Epithelial cell of prostate (primary cell): ENCODE data around the gene TOX2.
"Not testable (repeated sequence)": the region's sequence is repeated elsewhere in the genome, so short reads cannot be mapped to it uniquely, and the experiment has no call there.

Source experiments
- DNase-seq: peaks from one replicate; pipeline ENCODE4 v3.0.0-alpha.2; 2011; ENCODE audit warnings: low read depth, low spot score
- H3K27ac ChIP-seq: fragments of 450-650 bp; 2 replicates; pipeline ENCODE4 v1.5.1; 2017; ENCODE audit warnings: mild to moderate bottlenecking

The TOX2 gene

GRCh38 chr20:44044712-44045111 is 130.1 kb downstream of the TOX2 start:
- H3K27ac ChIP-seq, DNase-seq: not testable (repeated sequence)

GRCh38 chr20:44050327-44050726 is 135.7 kb downstream of the TOX2 start:
- no peak overlapping the region for H3K27ac ChIP-seq
- no peak for DNase-seq

- no peak overlapping the region for H3K27ac ChIP-seq
- no peak for DNase-seq
Observed at GRCh38 chr20:44050925-44051660, 136.4 kb downstream of the TOX2 start.

- no peak for DNase-seq
- no peak overlapping the region for H3K27ac ChIP-seq
Observed at GRCh38 chr20:44051661-44052000, 137.0 kb downstream of the TOX2 start.

GRCh38 chr20:44052166-44052565 is 137.5 kb downstream of the TOX2 start:
- no peak for DNase-seq
- H3K27ac ChIP-seq: no peak overlapping the region

GRCh38 chr20:44053046-44053445 is 138.4 kb downstream of the TOX2 start:
- H3K27ac ChIP-seq: no peak overlapping the region
- no peak for DNase-seq

- no peak for DNase-seq
- H3K27ac ChIP-seq: no peak overlapping the region
Observed at GRCh38 chr20:44054118-44054517, 139.5 kb downstream of the TOX2 start.

GRCh38 chr20:44054849-44055248 is 140.2 kb downstream of the TOX2 start:
- H3K27ac ChIP-seq: no peak overlapping the region
- no peak for DNase-seq

GRCh38 chr20:44056010-44056698 is 141.5 kb downstream of the TOX2 start:
- no peak overlapping the region for H3K27ac ChIP-seq
- no peak for DNase-seq

GRCh38 chr20:44057698-44058675 is 143.3 kb downstream of the TOX2 start:
- H3K27ac ChIP-seq: no peak overlapping the region
- DNase-seq: no peak

- no peak for DNase-seq
- H3K27ac ChIP-seq: no peak overlapping the region
Observed at GRCh38 chr20:44064501-44065400, 150.1 kb downstream of the TOX2 start.

GRCh38 chr20:44065401-44066340 is 151.0 kb downstream of the TOX2 start:
- no peak overlapping the region for H3K27ac ChIP-seq
- no peak for DNase-seq

- no peak overlapping the region for H3K27ac ChIP-seq
- no peak for DNase-seq
Observed at GRCh38 chr20:44066645-44067606, 152.3 kb downstream of the TOX2 start.

GRCh38 chr20:44067650-44068081 is 153.0 kb downstream of the TOX2 start:
- DNase-seq: no peak
- no peak overlapping the region for H3K27ac ChIP-seq

GRCh38 chr20:44068316-44069201 is 153.9 kb downstream of the TOX2 start:
- H3K27ac ChIP-seq: no peak overlapping the region
- no peak for DNase-seq

GRCh38 chr20:44069203-44070011 is 154.8 kb downstream of the TOX2 start:
- no peak overlapping the region for H3K27ac ChIP-seq

More at GRCh38 chr20:44069203-44070011, 154.8 kb downstream of the TOX2 start:
- no peak for DNase-seq
